Measurements from ENCODE around the gene ABHD12. TPM values are rescaled to one million over a fixed set of nuclear protein-coding genes. Genes with fewer than 3 reads are reported as not detected.

ABHD12 gene
- total RNA-seq, 2 experiments from 2014 or later, result 13.4 to 17.0 TPM

DNA sequence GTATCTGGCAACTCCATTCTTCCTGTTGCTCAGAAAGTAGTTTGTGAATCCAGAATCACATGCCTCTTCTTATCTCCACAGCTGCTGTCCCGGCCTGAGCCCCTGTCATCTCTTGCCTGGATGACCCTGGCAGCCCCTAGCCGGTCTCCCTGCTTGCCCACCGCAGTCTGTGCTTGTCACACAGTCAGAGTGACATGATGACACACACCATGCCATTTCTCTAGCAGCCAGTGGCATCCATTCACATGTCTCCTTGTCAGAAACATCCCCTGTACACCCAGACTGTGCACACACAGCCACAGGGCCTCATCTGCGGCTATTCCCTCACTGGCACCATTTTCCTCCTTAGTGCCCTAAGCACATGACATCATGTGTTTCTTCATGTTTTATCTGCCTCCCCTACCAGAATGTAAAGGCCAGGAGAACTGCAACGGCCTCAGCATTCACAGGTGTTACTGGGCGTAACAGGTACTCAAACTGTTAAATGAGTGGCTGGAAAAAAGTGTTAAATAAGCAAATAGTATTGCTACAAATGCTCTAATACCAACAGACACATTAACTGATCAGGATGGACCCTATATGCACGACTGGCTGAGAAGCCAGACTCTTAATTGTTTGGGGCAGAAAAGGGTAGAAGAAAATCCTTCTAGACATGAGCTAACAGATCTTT is 9.6 kb downstream of the ABHD12 start:
- peaks cover 18% of the 10 kb centered on the region for H3K4me1 Mint-ChIP-seq (ENCODE audit: low read depth)
- Histone ChIP-seq H3K27ac (ENCODE audit: low read depth in 1 of 2, low read length in 2 of 2) (no peak overlapping the region), H3K27me3 (ENCODE audit: control insufficient read depth in 1 of 2, insufficient read depth in 2 of 2, low read length in 2 of 2) (no peaks in the 10 kb centered on the region), H3K4me1 (ENCODE audit: insufficient read depth, low read length) (peaks cover 3% of the 10 kb centered on the region), H3K9me3 (ENCODE audit: control insufficient read depth in 1 of 2, insufficient read depth in 1 of 2, low read length in 2 of 2) (no peaks in the 10 kb centered on the region), H3K36me3 (ENCODE audit: insufficient read depth, low read length) (no peaks in the 10 kb centered on the region), H3K4me3 (ENCODE audit: low read length) (no peak overlapping the region)
- ATAC-seq (ENCODE audit: poor library complexity) (no peak), DNase-seq (no peak)
- H3K4me3 Mint-ChIP-seq, result no peak overlapping the region
- no peaks in the 10 kb centered on the region for H3K9me3 Mint-ChIP-seq
- peaks cover 24% of the 10 kb centered on the region for H3K36me3 Mint-ChIP-seq (ENCODE audit: low read depth)
- ChIA-PET POLR2A (no interaction called here), CTCF (no interaction called here)
- H3K27me3 Mint-ChIP-seq, result no peaks in the 10 kb centered on the region
- intact Hi-C loops (cut with DNase I, micrococcal nuclease), result no loop called here
- no peak overlapping the region for H3K27ac Mint-ChIP-seq
- TF ChIP-seq, protein P1, sequence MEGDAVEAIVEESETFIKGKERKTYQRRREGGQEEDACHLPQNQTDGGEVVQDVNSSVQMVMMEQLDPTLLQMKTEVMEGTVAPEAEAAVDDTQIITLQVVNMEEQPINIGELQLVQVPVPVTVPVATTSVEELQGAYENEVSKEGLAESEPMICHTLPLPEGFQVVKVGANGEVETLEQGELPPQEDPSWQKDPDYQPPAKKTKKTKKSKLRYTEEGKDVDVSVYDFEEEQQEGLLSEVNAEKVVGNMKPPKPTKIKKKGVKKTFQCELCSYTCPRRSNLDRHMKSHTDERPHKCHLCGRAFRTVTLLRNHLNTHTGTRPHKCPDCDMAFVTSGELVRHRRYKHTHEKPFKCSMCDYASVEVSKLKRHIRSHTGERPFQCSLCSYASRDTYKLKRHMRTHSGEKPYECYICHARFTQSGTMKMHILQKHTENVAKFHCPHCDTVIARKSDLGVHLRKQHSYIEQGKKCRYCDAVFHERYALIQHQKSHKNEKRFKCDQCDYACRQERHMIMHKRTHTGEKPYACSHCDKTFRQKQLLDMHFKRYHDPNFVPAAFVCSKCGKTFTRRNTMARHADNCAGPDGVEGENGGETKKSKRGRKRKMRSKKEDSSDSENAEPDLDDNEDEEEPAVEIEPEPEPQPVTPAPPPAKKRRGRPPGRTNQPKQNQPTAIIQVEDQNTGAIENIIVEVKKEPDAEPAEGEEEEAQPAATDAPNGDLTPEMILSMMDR (IDR thresholded peaks at IDR 0.05), result no peak

DNA sequence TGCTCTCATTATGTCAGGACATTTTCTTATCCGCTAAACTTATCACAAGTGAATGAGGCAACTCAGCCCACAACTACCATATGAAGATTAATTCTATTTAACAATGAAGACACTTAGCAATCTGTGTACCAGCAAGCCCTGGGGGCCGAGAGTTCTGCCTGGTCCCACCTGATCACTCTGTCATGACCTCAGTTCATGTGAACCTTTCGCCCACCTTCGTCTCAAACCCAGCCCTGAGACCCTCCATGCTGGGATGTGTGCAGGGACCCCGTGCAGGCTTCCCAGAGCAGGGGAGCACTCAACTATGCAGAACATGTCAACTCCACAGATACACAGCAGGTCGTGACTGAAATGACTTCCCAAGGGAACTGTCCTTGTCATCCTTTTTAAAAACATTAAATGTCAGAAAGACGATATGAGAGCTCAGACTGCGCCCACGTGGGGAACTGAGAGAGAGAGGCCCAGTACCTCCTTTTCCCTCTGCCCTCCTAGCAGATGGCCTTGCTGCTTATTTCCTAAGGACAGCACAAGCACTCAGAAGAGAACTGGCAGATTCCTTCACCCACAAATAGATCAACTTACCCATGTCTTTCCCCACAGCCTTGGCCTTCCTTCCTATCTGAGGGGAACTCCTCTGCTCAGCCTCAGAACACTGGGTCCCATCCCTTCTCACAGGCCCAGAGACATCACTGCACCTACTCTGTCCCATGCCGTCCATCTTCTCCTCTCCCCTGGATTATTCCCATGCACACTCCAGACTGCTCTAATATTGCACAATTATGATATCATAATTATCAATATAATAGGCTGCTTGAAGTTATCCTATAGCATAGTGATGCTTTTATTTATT is 11.5 kb downstream of the ABHD12 start:
- no peaks in the 10 kb centered on the region for H3K9me3 ChIP-seq (ENCODE audit: control insufficient read depth in 1 of 2, insufficient read depth in 1 of 2, low read length in 2 of 2)
- H3K27ac ChIP-seq (ENCODE audit: low read depth in 1 of 2, low read length in 2 of 2), result no peak overlapping the region
- H3K27me3 ChIP-seq (ENCODE audit: control insufficient read depth in 1 of 2, insufficient read depth in 2 of 2, low read length in 2 of 2), result no peaks in the 10 kb centered on the region
- H3K36me3 Mint-ChIP-seq (ENCODE audit: low read depth), result peaks cover 24% of the 10 kb centered on the region
- H3K4me3 ChIP-seq (ENCODE audit: low read length), result no peak overlapping the region
- H3K4me3 Mint-ChIP-seq, result no peak overlapping the region
- no peak overlapping the region for H3K27ac Mint-ChIP-seq
- ChIA-PET CTCF (interaction anchor here (0.6 kb wide), 1 partner anchor 11 kb away, joined by 3 read pairs; no protein-coding TSS in a partner anchor), POLR2A (no interaction called here)
- DNase-seq (no peak), ATAC-seq (ENCODE audit: poor library complexity) (no peak)
- intact Hi-C loops (cut with DNase I, micrococcal nuclease), result loop anchor here in 1 of 2 experiments (10.0 kb wide), 1 partner anchor 46 kb away; no protein-coding TSS in a partner anchor
- H3K9me3 Mint-ChIP-seq, result no peaks in the 10 kb centered on the region
- H3K4me1 Mint-ChIP-seq (ENCODE audit: low read depth), result peaks cover 22% of the 10 kb centered on the region
- peaks cover 3% of the 10 kb centered on the region for H3K4me1 ChIP-seq (ENCODE audit: insufficient read depth, low read length)
- H3K27me3 Mint-ChIP-seq, result no peaks in the 10 kb centered on the region
- no peaks in the 10 kb centered on the region for H3K36me3 ChIP-seq (ENCODE audit: insufficient read depth, low read length)
- TF ChIP-seq, protein P1 (IDR thresholded peaks at IDR 0.05), result no peak

DNA sequence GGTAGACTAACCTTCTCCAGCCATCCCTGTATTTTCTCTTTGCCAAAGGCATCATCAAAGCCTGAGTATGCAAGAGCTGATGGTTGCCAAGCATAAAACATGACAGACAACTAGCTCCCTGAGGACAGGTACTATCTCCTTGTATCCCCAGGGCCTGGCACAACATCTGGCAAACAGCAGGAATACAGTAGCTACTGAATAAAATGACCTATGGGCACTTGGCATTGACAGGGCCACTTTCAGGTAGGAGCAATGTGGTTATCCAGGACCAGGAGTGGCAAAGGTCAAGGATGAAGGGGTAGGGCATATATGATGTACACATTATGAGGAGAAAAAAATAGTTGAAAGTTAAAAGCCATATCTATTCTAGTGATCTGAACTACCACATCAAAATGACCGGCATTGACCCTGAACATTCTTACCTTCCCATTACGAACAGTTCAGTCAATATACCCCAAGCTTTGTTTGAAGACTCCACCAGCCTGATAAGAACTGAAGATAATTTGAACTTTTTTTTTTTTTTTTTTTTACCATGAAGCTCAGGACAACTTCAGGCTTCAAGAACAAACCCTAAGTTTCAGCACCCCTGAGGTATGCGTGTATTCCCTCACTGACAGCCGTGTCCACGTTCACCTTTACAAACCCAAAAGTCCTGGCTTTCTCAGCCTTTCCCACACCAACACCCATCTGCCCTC is 12.3 kb downstream of the ABHD12 start:
- H3K36me3 ChIP-seq (ENCODE audit: insufficient read depth, low read length), result no peaks in the 10 kb centered on the region
- no peak overlapping the region for H3K27ac ChIP-seq (ENCODE audit: low read depth in 1 of 2, low read length in 2 of 2)
- CTCF ChIA-PET, result interaction anchor here (0.6 kb wide), 1 partner anchor 10 kb away, joined by 3 read pairs; no protein-coding TSS in a partner anchor
- H3K9me3 ChIP-seq (ENCODE audit: control insufficient read depth in 1 of 2, insufficient read depth in 1 of 2, low read length in 2 of 2), result no peaks in the 10 kb centered on the region
- Mint-ChIP-seq H3K4me1 (ENCODE audit: low read depth) (peaks cover 22% of the 10 kb centered on the region), H3K27me3 (no peaks in the 10 kb centered on the region), H3K27ac (no peak overlapping the region), H3K4me3 (no peak overlapping the region), H3K9me3 (no peaks in the 10 kb centered on the region), H3K36me3 (ENCODE audit: low read depth) (peaks cover 28% of the 10 kb centered on the region)
- no peaks in the 10 kb centered on the region for H3K27me3 ChIP-seq (ENCODE audit: control insufficient read depth in 1 of 2, insufficient read depth in 2 of 2, low read length in 2 of 2)
- DNase-seq (no peak), ATAC-seq (ENCODE audit: poor library complexity) (no peak)
- peaks cover 3% of the 10 kb centered on the region for H3K4me1 ChIP-seq (ENCODE audit: insufficient read depth, low read length)
- intact Hi-C loops (cut with DNase I, micrococcal nuclease), result loop anchor here in 1 of 2 experiments (10.0 kb wide), 1 partner anchor 46 kb away; no protein-coding TSS in a partner anchor
- TF ChIP-seq, protein P1 (IDR thresholded peaks at IDR 0.05), result no peak
- POLR2A ChIA-PET, result no interaction called here
- H3K4me3 ChIP-seq (ENCODE audit: low read length), result no peak overlapping the region
